ENCODE results near the gene PATE4. TPM values are rescaled to one million over a fixed set of nuclear protein-coding genes. Genes with fewer than 3 reads are reported as not detected.
"Not testable (repeated sequence)": the region's sequence is repeated elsewhere in the genome, so short reads cannot be mapped to it uniquely, and the experiment has no call there.

The PATE4 gene, protein sequence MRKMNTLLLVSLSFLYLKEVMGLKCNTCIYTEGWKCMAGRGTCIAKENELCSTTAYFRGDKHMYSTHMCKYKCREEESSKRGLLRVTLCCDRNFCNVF
- total RNA-seq: not detected
- long read RNA-seq: 0 reads

DNA sequence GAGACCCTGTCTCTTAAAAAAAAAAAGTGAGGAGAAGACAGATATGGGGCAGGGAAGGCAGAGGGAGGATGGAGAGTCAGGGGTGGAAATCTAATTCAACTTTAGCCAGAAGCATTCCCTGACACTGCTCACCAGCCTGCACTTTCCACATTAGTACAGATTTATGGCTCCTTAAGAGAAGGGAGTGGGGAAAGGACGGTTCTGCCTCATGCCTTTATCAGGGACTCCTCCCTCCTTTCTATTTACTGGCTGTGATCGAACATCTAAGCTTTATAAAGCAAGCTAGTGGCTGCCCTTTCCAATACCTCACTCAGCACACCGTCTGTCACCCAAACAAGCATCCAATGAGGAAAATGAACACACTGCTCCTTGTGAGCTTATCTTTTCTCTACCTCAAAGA is at the start of gene PATE4:
Gene PATE4 (plus strand): TSS at position 301 of the 400 bp plus-strand sequence. CDS start 44 bp downstream, at position 345.
- intact Hi-C loops (cut with DNase I): no loop called here

DNA sequence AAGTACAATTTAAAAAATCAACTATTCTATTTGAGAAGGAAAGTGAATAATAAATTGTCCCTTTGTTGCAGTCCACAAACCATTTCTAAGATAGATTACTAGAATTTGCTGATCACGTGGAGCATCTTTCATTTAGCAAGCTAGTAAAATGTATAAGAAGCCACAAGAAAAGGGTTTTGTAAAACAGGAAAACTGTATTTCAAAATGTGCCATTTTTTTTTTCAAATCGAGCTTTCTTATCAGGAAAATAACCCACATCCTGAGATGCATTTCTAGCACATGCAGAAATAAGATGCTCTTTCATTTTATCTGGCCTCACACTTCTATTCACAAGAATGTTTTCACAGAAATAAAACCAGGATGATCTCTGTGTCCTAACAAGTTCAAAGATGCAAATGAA is 48.4 kb upstream of the PATE4 start:
- intact Hi-C loops (cut with DNase I): no loop called here
- no peak for DNase-seq (ENCODE audit: low spot score)

More for the DNA sequence above, at the start of gene PATE4:
- DNase-seq (ENCODE audit: low spot score): no peak

DNA sequence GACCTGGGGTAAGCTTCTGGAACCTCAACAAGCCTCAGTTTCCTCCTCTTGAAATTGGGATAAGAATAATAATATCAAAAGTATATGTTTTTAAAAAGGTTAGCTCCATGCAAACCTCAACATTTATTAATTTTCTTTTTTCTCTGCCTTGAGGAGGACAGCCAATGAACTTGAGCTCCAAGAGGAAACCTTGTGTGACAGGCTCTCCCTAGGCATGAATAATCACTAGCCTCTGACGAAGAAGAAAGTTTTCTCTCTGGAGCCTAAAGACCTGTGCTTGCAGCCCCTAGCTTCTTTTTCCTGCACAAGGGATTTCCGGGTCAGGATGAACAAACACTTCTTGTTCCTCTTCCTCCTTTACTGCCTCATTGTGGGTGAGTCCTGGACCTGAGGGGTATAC is 45.3 kb upstream of the PATE4 start, which contains the start of gene PATE3:
Gene PATE3 (plus strand): TSS at position 301 of the 400 bp plus-strand sequence. CDS start 25 bp downstream, at position 326.
- intact Hi-C loops (cut with DNase I): no loop called here
- no peak for DNase-seq (ENCODE audit: low spot score)

DNA sequence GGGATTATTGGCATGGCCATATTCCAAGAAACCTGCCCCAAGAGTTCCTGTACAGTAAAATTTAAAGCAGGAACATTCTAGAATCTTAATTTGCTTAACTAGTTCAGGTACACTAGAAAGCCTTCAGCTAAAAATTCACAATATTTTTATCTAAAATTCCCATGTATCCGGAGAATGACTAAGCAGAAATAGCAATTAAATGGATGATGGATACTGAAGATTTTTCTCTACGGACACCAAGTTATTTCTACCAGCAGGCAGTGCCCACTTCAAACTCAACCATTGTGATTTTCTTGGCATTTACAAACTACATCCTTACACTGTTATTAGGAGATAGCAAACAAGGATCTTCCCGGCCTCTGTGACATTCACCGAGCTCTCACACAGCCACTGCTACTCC is 42.3 kb upstream of the PATE4 start:
- intact Hi-C loops (cut with DNase I): no loop called here
- DNase-seq (ENCODE audit: low spot score): no peak

DNA sequence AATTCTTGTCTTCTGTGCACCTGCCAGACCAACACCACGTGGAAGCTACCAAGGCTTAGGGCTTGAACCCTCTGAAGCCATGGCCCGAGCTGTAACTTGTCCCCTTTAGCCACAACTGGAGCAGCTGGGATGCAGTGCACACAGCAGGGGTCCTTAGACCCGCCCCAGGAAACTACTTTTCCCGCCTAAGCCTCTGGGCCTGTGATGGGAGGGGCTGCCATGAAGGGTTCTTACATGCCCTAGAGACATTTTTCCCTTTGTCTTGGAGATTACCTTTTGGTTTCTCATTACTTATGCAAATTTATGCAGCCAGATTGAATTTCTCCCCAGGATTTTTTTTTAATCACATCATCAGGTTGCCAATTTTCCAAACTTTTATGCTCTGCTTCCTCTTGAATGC is 35.5 kb upstream of the PATE4 start:
- intact Hi-C loops (cut with DNase I): no loop called here
- no peak for DNase-seq (ENCODE audit: low spot score)

DNA sequence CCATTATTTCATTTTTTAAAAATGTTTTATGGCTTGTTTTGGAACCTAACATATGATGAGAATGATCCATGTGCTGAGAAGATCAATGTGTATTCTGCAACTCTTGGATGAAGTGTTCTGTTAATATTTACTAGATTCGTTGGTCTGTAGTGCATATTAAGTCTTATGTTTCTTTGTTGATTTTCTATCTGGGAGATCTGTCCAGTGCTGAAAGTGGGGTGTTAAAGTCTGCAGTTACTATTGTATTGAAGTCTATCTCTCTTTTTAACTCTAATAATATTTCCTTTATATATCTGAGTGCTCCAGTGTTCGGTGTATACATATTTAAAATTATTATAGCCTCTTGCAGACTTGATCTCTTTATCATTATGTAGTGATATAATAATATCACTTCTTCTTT is 33.3 kb upstream of the PATE4 start:
- intact Hi-C loops (cut with DNase I): no loop called here
- DNase-seq (ENCODE audit: low spot score): no peak

DNA sequence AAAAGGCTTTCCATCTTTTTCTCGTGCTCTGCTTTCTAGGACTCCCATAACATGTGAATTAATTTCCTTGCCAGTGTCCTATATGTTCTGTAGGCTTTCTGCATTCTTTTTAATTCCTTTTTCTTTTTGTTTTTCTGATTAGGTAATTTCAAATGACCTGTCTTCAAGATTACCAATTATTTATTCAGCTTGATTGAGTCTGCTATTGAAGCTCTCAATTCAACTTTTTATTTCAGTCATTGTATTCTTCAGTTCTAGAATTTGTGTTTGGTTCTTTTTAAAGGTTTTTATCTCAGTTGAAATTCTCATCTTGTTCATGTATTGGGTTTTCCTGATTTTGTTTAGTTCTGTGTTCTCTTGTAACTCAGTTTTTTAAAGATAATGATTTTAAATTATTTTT is 30.7 kb upstream of the PATE4 start:
- DNase-seq (ENCODE audit: low spot score): no peak
- intact Hi-C loops (cut with DNase I): no loop called here

DNA sequence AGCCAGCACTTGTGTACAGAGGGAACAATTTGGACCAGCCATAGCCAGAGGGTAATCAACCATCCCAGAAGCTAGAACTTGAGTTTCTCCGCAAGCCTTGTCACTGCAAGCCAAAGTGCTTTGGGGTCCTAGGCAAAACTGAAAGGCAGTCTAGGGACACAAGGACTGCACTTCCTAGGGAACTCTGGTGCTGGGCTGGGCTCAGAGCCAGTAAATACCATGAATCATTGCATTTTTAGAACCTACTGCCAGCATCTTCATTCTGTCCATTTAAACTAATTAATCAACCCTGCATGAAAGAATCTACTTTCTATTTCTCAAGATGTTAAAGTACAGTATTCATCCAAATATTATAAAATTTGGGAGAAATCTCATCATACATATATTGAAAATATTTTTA is 25.2 kb upstream of the PATE4 start:
- intact Hi-C loops (cut with DNase I): no loop called here

DNA sequence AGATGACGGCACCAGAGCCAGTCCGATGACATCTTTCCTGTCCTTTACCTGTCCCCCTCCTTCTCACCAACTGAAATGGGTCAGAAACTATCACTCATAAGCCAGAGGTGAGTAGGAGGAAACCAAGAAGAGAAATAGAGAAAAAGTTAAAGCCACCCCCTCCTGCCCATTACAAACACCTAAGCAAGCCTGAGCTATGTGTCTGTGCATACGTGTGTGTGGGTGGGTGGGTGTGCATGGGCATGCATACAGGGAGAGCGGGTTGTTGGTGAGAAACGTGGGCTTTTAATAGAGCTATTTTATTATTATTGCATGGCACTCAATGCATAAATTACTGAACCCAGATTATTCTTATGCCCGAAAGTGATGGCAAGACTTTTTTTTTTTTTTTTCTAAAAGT is 2.6 kb downstream of the PATE4 start:
- intact Hi-C loops (cut with DNase I): no loop called here
- no peak for DNase-seq (ENCODE audit: low spot score)

More for the DNA sequence above, 25.2 kb upstream of the PATE4 start:
- no peak for DNase-seq (ENCODE audit: low spot score)

DNA sequence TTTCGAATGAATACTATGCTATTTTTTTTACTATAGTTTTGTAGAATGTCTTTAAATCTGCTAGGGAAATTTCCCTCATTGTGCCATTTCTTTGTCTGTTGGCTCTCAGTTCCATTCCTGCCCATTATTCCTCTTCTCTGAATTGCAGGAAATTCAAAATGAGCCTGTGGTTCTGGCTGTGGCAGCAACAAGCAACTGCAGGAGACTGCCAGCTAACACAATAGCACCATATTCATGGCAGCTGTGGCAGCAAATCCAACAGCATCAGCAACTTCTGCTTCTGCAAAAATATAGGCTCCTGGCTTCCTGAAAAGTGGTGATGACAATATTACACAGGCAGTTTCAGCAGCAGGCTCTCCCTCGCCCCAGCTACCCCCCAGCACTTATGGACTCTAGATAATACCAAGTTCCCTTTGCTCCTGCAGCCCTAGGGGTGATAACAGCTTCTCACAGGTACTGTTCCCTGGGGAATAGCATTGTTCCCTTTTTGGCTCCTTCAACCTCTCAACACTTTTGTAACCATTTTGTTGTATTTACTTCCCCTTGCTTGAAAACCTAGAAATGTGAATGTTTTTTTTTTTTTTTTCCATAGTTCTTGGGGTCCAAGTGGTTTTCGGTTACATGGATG is 9.3 kb downstream of the PATE4 start:
- intact Hi-C loops (cut with DNase I): no loop called here
- DNase-seq (ENCODE audit: low spot score): no peak

DNA sequence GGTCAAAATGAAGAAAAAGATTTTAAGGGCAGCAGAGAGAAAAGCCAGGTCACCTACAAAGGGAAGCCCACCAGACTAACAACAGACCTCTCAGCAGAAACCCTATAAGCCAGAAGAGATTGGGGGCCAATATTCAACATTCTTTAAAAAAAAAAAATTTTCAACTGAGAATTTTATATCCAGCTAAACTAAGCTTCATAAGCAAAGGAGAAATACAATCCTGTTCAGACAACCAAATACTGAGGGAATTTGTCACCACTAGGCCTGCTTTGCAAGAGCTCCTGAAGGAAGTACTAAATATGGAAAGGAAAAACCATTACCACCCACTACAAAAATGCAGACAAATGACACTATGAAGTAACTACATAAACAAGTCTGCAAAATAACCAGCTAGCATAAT is 13.1 kb downstream of the PATE4 start:
- intact Hi-C loops (cut with DNase I): no loop called here
- no peak for DNase-seq (ENCODE audit: low spot score)

DNA sequence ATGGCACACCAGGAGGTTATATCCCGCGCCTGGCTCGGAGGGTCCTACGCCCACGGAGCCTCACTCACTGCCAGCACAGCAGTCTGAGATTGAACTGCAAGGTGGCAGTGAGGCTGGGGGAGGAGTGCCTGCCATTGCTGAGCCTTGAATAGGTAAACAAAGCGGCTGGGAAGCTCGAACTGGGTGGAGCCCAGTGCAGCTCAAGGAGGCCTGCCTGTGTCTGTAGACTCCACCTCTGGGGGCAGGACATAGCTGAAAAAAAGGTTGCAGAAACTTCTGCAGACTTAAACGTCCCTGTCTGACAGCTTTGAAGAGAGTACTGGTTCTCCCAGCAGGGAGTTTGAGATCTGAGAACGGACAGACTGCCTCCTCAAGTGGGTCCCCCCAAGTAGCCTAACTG is 24.6 kb downstream of the PATE4 start:
- DNase-seq (ENCODE audit: low spot score); intact Hi-C loops (cut with DNase I): not testable (repeated sequence)

DNA sequence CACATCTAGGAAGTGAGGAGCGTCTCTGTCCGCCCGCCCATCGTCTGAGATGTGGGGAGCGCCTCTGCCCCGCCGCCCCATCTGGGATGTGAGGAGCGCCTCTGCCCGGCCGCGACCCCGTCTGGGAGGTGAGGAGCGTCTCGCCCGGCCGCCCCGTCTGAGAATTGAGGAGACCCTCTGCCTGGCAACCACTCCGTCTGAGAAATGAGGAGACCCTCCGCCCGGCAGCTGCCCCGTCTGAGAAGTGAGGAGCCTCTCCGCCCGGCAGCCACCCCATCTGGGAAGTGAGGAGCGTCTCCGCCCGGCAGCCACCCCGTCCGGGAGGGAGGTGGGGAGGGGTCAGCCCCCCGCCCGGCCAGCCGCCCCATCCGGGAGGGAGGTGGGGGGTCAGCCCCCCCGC is 29.7 kb downstream of the PATE4 start:
- intact Hi-C loops (cut with DNase I); DNase-seq (ENCODE audit: low spot score): not testable (repeated sequence)

DNA sequence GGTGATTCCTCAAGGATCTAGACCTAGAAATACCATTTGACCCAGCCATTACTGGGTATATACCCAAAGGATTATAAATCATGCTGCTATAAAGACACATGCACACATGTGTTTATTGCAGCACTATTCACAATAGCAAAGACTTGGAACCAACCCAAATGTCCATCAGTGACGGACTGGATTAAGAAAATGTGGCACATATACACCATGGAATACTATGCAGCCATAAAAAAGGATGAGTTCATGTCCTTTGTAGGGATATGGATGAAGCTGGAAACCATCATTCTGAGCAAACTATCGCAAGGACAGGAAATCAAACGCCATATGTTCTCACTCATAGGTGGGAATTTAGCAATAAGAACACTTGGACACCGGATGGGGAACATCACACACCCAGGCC is 32.2 kb downstream of the PATE4 start:
- DNase-seq (ENCODE audit: low spot score); intact Hi-C loops (cut with DNase I): not testable (repeated sequence)

DNA sequence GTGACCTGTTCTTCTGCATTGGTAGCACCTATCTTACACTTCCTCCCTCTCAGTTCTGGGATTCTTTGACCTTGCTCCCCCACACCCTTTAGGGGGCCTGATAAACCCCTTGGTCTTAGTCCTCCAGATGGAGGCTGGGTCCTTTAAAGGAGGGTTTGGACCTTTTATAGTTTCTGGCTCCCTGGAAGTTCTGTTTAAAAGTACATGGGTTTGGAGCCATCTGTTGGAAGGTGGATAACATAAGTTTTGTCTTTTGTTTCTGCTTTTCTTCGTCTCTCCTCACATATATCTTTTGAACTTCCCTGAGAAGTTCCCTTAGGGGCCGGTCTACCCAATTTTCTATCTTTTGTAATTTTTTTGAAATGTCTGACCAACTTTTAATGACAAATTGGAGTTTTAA is 36.4 kb downstream of the PATE4 start:
- intact Hi-C loops (cut with DNase I): no loop called here
- DNase-seq (ENCODE audit: low spot score): no peak

DNA sequence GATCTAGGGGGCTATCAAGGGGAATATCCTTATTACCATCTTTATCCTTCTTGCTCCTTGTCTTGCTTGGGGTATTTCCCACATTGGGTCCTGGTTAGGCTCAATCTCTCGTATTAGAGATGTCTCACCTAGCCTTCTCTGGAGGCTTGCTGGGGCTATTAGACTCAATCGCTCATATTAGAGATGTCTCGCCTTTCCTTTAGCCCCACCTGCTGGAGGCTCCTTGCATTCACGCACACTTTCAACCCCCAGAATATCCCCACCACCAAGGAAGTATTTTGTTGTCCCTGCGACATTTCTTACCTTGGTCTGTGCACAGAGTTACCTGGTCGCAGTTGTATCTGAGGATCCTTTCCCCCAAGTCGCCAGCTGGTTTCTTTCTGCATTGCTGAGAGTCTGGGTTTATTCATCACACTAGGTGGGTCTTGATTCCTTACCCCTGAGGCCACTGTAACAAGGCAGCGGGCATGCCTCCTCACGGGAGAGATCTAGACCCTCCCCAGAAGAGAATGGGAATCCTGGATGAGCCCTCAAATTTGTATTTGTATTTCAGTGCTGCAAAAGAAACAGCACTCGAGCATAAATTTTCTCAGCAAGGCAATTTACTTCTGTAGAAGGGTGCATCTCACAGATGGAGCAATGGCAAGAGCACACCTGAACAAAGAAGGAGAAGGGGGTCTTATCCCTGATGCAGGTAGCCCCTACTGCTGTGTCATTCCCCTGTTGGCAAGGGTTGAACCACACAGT is 38.4 kb downstream of the PATE4 start:
- intact Hi-C loops (cut with DNase I): loop anchor here (5.0 kb wide), 1 partner anchor 244 kb away; the partner anchor contains the start of gene CHEK1
- DNase-seq (ENCODE audit: low spot score): no peak

DNA sequence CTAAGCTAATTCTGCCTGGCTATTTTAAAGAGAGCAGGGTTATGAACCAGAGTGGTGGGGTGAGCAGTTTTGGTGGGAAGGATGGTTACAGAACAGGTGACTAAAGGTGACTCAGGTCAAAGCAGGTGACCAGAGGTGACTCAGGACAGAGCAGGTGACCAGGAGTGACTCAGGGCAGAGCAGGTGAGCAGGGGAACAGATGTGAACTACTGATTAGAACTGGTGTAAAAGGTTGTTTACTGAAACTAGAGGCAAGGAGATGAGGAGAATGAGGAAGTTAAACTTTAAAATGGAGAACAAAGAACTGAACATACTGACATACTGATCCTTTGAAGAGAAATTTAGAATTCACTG is 39.0 kb downstream of the PATE4 start:
- no peak for DNase-seq (ENCODE audit: low spot score)
- intact Hi-C loops (cut with DNase I): loop anchor here (5.0 kb wide), 1 partner anchor 245 kb away; the partner anchor contains the start of gene CHEK1

DNA sequence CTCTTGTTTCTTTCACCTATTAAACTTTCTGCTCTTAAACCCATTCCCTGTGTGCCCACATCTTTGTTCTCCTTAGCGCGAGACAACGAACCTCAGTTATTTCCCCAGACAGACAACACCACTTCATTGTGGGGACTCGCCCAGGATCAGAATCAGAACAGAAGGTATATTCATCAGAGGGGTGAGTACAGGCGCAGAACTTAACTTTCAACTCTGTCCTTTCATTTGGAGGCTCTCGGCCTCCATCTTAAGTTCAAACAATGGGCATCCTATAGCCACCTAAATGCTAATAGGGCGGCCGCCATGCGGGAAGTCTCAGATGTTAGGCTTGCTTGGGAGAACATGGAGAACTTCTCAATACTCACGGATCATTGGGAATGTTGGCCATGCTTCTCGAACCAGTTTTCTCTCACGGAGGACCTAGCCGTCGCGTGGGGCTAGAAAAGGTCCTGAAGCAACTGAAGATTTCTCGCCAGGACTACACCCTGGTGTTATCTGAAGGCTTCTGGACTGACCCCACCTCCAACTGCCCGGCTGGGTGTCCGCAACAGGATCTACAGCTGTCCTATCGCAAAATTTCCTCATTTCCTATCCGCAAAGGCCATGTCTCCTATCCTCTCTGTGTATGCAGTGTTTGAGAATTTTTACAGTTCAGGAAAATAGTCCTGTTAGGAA is 40.9 kb downstream of the PATE4 start:
- intact Hi-C loops (cut with DNase I): loop anchor here (5.0 kb wide), 1 partner anchor 247 kb away; the partner anchor contains the start of gene CHEK1
- no peak for DNase-seq (ENCODE audit: low spot score)

DNA sequence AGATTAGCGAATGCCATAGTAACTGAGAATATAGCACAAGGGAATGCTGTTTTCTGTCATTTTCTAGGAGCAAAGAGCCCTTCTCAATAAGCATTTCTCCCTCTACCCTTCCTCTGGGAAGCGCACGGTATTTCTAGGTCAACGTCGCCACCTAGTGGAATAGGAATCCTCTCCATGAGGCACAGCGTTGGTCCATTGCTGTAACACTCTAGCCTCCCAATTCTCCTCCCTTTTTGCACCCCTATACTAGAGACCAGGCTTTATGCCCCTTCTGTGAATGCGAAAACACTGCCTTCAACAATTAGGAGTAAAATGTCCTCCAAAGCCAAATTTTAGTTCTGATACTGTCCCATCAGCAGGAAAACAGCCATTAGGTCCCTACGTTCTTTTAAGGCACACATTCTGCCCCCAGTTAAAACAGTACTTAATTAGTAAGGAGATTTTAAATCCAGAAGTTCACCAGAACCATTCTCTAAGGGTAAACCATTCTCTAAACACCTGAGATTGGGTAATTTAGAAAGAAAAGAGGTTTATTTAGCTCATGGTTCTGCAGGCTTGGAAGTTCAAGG is 41.5 kb downstream of the PATE4 start:
- DNase-seq (ENCODE audit: low spot score): no peak

DNA sequence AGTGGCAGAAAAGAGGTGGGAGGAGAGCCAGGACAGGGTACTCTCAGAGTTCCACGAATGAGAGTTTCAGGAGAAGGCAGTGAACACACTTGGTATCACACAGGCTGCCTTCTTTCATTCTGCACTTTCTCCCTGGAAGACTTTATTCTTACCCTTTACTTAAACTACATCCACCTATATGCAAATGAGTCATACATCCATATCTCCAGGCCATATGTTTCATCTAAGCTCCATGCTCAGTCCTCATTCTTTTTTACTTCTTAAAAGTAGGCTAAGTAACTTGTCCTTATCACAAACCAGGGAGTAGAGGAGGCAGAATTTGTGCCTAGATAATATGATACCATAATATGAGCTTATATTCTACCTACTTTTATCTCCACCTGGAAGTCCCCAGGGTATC is 48.2 kb downstream of the PATE4 start:
- DNase-seq (ENCODE audit: low spot score): no peak
- intact Hi-C loops (cut with DNase I): loop anchor here (10.0 kb wide), 1 partner anchor 926 kb away; the partner anchor contains the start of gene CCDC15

More for the DNA sequence above, 41.5 kb downstream of the PATE4 start:
- intact Hi-C loops (cut with DNase I): loop anchor here (5.0 kb wide), 1 partner anchor 247 kb away; the partner anchor contains the start of gene CHEK1

Data from cardiac septum (tissue), 1 donor.